Measurements from ENCODE around the gene KCND2.
"Not testable (repeated sequence)": the region's sequence is repeated elsewhere in the genome, so short reads cannot be mapped to it uniquely, and the experiment has no call there.

KCND2 gene

DNA sequence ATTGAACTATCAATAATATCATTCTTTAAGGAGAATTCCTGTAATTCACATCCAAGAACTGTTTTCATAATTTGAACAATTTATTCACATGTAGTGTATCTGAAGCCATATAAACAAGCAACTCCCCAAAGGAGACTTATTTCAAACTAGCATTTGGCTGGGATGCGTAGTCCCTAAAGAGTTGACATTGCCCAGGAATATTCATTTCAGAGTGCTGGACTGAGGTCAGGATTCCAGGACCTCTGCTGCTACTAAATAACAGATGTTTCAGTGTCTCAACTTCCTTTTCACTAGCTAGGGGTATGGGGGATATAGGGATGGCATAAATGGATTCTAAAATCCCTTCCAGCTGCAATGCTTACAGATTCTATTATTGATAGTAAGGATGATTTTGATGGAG, 408.0 kb downstream of the KCND2 start:
- no peak for TF ChIP-seq ZFX (IDR thresholded peaks at IDR 0.05)
- TF ChIP-seq, protein P1, sequence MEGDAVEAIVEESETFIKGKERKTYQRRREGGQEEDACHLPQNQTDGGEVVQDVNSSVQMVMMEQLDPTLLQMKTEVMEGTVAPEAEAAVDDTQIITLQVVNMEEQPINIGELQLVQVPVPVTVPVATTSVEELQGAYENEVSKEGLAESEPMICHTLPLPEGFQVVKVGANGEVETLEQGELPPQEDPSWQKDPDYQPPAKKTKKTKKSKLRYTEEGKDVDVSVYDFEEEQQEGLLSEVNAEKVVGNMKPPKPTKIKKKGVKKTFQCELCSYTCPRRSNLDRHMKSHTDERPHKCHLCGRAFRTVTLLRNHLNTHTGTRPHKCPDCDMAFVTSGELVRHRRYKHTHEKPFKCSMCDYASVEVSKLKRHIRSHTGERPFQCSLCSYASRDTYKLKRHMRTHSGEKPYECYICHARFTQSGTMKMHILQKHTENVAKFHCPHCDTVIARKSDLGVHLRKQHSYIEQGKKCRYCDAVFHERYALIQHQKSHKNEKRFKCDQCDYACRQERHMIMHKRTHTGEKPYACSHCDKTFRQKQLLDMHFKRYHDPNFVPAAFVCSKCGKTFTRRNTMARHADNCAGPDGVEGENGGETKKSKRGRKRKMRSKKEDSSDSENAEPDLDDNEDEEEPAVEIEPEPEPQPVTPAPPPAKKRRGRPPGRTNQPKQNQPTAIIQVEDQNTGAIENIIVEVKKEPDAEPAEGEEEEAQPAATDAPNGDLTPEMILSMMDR (conservative IDR thresholded peaks at IDR 0.05), result no peak
- H3K27ac ChIP-seq, result no peak overlapping the region

DNA sequence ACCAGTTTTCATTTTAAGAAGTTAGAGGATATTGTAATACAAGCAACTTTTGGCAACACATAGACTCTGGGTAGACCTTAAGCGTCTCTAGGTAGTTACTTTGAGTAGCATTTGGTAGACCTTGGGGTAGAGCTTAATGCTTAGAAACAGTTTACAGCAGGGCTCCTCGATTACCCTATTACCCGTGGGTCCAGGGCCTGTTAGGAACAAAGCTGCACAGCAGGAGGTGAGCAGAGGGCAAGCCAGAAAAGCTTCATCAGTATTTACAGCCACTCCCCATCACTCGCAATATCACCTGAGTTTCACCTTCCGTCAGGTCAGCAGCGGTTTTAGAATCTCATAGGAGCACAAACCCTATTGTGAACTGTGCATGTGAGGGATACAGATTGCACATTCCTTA, 411.5 kb downstream of the KCND2 start:
- TF ChIP-seq, protein P1 (conservative IDR thresholded peaks at IDR 0.05), result no peak
- TF ChIP-seq ZFX (IDR thresholded peaks at IDR 0.05), result no peak
- no peak overlapping the region for H3K27ac ChIP-seq

DNA sequence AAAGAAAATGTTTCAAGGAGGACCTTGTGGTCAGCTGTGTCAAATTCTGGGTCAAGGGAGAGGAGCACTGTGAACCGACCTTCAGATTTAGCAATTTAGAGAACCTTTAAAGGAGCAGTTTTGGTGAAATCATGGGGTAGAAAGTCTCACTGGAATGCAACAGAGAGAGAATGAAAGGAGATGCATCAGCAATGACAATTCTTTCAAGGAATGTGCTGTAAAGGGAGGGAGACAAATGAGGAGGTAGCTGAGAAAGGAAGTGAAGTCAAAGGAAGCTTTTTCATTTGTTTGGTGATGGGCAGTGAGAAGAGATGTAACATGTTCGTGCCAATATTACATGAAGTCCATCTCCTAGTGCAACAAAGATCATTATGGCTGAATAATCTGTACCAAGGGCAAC, 418.9 kb downstream of the KCND2 start:
- no peak for TF ChIP-seq ZFX (IDR thresholded peaks at IDR 0.05)
- TF ChIP-seq, protein P1 (conservative IDR thresholded peaks at IDR 0.05), result no peak
- H3K27ac ChIP-seq, result no peak overlapping the region

DNA sequence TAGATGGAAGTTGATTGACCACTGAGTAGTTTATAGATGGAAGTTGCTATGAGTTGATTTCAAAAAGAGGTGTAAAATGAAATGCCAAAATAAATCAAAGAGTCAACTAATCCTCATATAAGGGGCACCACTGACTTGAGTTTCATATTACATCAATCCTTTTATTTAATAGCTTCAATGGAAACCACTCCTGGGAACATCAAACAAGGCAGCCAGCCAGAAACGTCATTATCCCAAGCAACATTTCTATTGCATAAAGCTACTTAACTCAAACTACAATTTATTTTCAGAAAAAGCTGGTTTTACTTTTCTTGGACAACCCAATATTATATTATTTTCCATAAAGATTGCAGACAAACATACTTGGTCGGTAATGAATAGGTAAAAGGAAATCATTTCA, 422.9 kb downstream of the KCND2 start:
- TF ChIP-seq, protein P1 (conservative IDR thresholded peaks at IDR 0.05), result no peak
- TF ChIP-seq ZFX (IDR thresholded peaks at IDR 0.05), result no peak
- H3K27ac ChIP-seq, result no peak overlapping the region

DNA sequence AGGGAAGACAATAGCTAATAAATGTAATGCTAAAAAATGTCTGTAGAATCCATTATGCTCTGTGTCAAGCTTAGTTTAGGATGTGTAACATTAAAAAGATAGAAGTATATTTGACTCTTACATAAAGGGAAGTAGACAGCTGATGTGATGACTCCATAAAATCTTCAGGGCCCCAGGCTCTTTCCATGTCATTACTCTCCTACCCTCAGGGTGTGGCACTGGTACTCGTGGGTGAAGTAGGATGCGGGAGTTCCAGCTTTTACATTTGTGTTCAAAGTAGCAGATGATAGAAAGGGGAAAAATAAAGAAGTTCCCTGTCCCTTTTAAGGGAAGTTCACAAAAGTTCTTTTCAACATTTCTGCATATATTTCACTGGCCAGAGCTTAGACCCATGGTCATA, 427.8 kb downstream of the KCND2 start:
- no peak overlapping the region for H3K27ac ChIP-seq
- TF ChIP-seq, protein P1 (conservative IDR thresholded peaks at IDR 0.05), result no peak
- no peak for TF ChIP-seq ZFX (IDR thresholded peaks at IDR 0.05)

DNA sequence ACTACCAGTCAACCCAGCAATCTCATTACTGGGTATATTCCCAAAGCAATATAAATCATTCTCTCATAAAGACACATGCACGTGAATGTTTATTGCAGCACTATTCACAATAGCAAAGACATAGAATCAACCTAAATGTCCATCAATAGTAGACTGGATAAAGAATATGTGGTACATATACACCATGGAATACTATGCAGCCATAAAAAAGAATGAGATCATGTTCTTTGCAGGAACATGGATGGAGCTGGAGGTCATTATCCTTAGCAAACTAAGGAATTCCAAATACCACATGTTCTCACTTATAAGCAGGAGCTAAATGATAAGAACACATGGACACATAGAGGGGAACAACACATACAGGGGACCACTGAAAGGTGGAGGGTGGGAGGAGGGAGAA, 429.4 kb downstream of the KCND2 start:
- H3K27ac ChIP-seq, result not testable (repeated sequence)

DNA sequence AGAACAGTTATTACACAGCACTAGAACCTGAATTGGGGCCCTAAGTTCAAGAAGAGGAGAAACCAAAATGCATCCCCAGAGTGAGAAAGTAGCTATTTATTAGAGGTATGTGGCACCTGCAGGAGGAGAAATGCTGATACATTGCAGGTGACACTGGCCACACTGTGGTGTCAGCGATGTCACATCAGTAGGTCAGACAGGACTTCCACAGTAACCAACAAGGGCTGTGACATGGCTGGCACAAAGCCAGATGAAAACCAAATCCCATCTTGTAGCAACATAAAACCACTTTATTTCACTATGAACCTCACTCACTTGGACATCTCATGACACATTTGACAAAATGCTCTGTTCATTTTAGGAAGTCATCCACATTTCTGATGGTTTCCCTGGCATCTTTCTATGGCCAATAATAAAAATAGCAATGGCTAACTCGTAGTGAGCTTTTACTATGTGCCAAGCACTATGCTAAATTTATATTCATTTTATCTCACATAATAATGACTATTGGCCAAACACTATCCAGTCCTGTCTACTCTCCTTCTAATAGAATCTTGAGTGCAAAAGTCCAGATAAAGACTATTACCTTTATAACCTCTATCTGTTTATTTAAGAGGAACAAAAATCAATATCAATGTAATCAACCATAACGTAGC, 430.7 kb downstream of the KCND2 start:
- H3K27ac ChIP-seq, result no peak overlapping the region
- TF ChIP-seq ZFX (IDR thresholded peaks at IDR 0.05), result no peak
- TF ChIP-seq, protein P1 (conservative IDR thresholded peaks at IDR 0.05), result no peak

Measured in C4-2B (cell line).